Forelimb muscle (tissue), 1 donor: ENCODE results near the gene SRP68. TPM values are rescaled to one million over a fixed set of nuclear protein-coding genes. Genes with fewer than 3 reads are reported as not detected.
"Not testable (repeated sequence)": the region's sequence is repeated elsewhere in the genome, so short reads cannot be mapped to it uniquely, and the experiment has no call there.

Experiments
- DNase-seq: peaks from one replicate; pipeline ENCODE4 v3.0.0-alpha.2; 2013; ENCODE audit warnings: low read depth
- polyA plus RNA-seq: library from polyadenylated mRNA; unstranded; fragments of 120-200 nt; gene quantifications from one replicate; pipeline ENCODE4 v1.2.1, GENCODE V29; 2013; ENCODE audit not compliant: insufficient read length

SRP68 gene
- polyA plus RNA-seq, 1 donor: 82.4 TPM

DNA sequence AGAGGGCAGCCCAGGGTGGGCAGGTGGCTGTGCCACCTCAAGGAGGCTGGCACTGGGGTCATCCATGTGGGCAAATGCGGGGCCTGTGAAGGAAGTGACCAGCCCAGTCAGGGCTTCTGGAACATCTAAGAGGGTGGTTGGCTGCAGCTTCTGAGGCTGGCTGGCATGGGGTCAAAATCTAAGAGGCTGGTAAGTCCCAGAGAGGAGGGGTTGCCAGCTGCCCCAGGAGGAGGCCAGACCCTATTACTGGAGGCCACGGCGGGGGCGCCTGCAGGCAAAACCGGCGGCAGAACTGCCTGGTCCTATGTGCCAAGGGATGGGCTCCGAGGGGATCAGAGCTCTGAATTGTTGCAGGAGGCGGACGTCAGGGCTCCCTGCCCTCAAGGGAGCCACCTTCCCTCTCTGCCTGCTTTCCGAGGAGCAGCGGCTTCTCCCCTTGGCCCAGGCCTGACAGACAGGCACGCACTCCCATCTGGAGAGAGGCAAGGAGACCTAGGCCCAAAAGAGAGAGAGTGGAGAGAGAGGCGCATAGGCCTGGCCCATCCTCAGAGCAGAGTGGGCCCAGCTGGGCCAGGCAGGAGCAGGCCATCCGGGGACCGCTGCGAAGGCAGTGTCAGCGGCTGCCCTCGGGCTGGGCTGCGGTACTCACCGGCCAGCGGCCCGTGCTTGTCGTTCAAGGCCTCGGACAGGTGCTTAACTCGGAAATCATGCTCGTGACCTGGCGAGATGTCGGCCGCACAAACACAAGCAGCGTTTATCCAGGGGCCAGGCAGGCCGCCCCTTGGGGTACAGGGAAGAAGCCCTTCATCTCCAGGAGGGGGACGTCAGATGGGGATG, 17.6 kb upstream of the SRP68 start:
- no peak for DNase-seq

DNA sequence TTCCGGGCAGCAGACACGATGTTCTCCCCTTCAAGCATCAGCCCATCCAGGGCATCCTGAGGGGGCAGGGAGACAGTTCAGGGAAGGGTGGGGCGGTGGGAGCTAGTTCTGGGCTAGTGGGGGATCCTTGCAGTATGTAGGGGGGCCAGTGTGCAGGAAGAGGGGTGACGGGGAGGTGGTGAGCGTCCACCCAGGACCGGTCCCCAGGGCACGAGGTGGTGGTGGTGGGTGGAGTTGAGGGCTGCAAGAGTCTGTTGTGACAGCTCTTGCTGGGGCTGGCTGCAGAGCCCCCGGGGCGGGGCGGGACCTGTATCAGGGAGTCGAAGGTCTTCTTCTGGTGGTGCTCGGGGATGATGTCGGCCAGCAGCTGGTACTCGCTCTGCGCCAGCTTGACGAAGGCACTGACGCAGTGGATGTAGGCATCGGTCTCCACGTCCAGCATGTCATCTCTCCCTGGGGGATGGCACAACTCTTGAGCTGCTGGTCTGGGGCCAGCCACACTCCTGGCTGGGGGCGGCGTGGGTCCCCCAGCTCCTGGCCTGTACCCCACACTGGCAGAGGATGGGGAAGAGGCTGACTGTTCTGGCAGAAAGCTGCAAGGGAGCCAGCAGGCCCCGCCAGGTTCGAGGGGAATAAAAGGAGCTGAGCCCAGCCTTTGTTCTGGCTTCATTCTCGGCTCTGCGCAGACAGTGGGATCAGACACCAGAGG, 16.7 kb upstream of the SRP68 start:
- DNase-seq: no peak

DNA sequence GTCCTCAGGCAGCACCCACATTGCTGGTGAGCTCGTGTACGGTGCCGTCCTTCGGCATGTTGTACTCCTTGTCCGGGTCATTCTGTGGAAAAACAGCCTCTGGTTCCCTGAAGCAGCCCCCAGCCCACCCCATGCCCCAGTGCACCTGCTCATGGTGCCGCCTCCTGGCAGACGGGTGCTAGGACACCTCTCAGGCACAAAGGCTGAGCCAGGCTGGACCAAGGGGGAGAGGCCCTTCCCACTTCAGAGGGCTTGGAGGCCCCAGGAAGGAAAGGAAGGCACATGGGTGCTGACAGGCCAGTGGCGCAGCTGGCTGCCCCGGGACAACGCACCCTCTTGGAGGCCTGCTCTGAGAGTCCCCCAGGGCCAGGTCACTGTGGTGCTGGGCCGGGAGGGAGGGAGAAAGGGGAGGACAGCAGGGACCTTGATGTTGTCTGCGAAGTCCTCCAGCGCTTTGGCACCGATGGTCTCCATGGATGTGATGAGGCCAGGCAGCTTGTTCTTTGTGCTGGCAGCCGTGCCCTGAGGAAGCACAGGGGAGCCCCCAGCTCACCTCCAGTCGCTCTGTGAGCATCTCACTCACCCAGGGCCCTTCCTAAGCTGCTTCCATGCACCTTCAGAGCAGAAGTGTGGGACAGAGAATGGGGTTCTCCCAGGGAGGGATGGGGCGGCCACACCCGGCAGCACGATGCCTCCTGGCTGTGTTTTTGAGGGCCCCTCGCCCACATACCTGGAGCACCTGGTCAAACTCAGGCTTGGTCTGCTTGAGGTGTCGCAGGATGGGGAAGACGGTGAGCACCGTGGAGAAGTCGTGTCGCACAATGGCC, 15.9 kb upstream of the SRP68 start:
- no peak for DNase-seq

DNA sequence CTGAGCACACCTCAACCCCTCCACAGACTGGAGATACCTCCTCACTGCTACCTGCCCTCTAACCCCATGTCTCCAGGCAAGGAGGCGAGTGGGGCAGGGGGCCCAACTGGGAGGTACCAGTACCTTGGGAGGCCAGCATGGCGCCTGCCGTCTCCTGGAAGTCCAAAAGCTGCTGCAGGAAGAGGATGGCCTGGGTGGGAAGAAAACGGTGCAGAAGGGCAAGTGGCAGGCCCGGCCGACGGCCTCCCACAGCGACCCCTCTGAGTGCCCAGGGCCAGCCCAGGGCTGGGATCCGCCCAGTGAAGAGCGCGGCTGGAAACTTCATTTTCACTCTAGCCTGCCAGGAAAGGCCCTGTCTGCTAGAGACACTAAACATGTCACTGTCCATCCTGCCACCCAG, 15.2 kb upstream of the SRP68 start:
- DNase-seq: no peak

DNA sequence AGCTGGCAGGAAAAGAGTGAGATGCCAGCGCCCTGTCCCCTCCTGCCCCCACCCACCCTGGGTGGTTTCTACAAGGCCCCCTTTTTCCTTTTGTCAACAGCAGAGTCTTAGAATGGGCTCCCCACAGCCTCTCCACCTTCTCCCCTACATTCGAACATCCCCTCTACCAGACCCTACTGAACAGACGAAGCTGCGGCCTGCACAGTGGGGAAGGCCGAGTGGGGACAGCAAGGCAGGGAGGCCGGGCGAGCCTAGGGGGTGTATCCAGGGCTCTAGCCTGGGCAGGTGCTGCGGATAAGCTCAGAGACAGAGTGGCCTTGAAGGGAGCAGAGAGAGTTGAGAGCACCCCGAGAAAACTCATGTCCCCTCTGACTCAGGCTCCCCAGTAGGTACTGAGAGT, 14.1 kb upstream of the SRP68 start:
- DNase-seq: no peak

DNA sequence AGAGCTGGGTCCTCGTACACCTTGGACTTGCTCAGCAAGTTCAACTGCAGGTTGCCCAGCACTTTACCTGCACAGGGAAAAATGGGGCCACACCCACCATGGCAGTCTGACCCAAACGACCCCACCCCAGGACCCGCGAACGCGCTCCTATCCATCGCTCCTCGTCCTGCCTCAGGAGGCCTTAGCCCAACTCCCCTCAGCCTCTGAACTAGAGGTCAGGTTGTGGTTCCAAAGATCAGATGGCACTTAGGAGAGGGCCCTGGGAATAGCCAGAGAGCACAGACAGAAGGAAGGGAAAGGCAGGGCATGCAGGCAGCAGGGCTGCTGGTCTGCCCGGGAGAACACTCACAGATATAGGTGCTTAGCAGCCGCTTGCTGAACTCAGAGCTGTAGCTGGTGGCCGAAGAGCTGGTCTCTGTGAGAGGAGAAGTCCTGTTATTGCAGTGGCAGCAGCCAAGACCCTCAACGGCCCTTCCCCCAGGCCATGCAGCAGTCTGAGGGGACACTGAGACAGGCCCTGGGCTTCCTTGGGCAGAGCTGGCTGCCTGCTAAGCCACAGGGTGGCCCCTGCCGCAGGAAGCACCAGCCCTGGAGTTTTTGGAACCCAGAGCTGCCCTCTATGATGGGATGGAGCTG, 13.5 kb upstream of the SRP68 start:
- DNase-seq: no peak

DNA sequence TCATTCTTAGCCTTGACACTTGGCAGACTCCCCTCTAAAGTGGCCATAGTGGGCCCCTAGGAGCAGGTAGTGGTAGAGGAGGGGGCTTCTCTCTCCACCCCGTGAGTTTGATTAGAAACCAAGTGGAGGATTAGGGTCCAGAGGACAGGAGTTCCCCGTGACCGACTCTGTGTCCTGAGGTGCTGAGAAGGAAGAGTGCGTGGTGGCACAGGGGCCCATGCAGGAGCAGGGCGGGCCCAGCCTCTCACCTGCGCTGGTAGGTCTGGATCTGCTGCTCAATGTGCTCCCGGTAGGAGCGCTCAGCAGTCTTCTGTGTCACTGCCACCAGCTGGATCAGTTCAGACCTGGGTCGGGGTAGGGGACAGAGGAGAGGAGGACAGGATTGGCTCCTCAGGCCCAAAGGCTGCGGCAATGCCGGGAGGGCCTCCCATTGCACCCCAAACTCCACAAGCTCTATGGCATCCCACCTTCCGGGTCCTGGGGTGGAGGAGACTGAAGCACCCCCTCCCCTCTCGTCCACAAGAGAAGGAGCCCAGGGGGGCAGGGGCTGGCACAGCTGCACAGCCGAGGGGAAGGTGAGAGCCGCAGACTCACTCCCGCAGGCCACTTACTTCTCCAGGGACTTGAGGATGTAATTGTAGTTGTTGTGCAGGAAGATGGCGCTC, 12.9 kb upstream of the SRP68 start:
- no peak for DNase-seq

DNA sequence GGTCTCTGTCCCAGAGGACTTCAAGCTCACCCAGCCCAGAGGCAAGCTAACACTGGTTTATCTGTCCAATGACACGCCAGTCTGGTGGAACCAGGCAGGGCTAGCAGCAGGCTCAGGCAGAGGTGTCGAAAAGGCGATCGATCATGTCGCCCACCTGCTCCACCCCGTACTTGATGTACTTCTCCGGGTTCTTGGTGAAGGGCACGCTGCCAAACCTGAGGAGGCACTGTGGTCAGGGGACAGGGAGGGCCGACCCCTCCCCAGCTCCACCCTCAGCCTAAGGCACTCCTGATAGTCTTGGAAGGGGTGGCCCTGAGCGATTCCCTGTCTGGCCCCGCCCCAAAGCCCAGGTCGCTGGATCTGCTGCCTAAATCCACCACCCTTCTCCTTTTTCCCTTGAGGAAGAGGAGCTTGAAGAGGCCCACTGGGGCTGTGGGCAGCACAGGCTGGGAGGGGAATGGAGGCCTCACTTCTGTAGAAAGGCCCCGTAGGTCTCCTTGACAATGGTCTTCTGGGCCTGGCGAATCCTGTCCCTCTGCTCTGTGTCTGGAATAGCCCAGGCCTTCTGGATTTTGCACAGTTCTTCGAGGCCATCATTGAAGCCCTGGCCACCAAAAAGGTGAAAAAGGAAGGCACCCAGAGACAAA, 11.3 kb upstream of the SRP68 start:
- DNase-seq: no peak

DNA sequence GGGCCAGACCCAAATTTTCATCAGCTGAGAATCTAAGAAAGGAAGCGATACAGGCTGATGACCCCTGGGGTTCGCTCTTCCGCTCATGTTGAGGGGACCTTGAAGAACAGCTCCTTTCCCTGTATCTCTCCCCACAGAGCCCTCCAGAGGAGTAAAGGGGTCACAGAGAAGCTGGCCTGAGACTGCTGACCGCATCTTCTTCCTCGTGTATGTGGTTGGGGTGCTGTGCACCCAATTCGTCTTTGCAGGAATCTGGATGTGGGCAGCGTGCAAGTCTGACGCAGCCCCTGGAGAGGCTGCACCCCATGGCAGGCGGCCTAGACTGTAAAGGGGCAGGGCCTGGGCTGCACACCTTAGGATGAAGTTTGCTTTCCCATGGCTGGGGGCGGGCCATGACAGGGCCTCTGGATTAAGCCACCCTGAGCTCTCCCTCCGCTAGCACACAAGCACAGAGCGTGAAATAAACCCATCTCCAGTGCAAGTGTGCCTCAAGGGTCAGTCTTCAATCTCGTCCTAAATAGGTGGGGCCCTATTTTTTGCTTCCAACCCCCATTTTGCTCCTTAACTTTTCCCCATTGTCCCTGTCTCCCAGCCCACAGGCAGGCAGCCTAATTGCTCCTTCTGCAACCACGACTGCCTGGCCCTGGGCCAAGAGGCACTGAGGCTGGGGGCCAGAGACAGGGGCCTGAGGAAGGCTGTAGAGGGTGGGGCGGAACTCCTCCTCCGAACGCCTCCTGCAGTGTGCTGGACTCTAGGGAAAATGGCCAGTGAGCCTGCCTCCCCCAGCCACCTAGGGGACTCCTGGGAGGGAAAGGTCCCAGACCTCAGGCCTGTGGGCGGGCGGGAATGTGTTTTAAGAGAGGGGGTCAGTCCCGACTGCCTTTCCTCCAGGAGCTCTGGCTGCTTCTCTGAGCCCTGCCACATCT, 10.3 kb upstream of the SRP68 start:
- no peak for DNase-seq

DNA sequence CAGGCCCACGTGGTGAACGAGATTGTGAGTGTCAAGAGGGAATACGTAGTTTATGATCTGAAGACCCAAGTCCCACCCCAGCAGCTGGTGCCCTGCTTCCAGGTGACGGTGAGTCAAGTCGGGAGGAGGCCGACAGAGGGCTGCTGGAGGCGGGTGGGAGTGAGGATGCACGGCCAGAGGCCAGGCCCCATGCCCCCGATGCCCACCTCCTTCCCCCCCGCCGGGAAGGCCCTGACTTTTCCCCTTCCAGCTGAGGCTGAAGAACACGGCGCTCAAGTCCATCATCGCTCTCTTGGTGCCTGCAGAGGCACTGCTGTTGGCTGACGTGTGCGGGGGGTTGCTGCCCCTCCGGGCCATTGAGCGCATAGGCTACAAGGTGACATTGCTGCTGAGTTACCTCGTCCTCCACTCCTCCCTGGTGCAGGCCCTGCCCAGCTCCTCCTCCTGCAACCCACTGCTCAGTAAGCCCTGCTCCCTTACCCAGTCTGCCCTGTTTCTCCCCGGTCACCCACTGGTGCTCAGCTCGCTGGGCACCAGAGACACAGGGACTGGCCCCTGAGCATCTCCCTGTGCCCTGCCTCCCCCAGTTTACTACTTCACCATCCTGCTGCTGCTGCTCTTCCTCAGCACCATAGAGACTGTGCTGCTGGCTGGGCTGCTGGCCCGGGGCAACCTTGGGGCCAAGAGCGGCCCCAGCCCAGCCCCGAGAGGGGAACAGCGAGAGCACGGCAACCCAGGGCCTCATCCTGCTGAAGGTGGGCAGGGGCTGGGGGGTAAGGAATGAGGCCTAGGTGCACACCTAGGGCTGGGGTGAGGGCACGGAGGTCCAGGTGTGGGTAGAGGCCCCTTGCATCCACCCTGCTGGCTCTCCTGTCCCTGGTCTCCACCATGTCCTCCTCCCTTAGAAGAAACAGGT, 9.2 kb upstream of the SRP68 start:
- DNase-seq: no peak

DNA sequence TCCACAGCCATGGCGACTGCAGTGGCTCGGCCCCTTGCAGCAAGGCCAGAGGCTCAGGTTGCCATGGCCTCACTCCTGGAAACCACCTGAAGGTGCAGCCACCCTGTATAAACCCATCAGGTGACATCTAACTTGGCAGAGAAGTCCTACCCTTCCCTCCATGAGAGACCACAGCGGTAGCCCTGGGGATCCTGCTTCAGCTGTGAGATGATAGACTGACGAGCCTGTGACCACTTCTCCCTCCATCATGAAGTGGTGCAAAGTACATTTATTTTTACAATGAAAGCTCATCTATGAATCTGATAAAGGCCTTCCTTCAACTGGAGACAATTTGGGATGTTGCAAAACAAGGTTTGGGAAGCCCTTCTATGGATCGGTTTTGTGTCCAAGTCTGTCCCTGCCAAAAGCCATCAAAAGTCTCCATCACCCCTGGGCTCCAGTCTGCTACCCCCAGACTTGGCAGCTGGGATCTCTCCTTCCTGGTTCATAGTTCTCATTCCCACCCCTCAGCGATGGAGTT, 8.5 kb upstream of the SRP68 start:
- no peak for DNase-seq

DNA sequence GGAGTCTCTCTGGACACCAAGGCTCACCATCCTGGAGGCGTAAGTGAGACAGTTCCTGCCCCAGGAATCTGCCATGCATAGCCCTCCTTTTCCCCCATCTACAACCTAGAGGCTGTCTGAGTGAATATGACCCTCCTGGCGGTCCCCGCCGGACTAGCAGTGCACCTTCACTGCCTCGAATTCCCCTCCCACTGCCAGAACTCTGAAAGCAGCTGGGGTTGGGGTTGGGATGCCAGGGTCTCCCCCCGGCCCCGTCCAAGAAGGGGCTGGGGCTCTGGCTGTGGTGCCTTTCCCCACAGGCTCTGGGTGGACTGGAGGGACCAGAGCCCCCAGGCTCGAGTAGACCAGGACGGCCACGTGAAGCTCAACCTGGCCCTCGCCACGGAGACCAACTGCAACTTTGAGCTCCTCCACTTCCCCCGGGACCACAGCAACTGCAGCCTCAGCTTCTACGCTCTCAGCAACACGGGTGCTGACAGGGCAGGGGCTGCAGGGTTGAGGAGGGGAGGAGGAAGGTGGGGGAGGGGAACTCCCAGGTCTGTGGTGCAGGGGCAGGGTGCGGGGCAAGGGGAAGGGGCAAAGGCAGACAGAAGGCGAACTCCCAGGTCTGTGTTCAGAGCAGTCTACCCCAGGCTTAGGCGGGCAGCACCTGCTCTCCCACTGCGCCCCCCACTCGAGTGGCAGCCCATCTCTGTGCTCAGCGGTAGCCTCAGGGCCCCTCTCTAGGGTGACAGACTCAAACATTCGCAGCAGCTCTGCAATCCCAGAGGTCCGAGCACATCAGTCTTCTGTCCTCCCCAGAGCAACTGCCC, 7.8 kb upstream of the SRP68 start:
- no peak for DNase-seq

DNA sequence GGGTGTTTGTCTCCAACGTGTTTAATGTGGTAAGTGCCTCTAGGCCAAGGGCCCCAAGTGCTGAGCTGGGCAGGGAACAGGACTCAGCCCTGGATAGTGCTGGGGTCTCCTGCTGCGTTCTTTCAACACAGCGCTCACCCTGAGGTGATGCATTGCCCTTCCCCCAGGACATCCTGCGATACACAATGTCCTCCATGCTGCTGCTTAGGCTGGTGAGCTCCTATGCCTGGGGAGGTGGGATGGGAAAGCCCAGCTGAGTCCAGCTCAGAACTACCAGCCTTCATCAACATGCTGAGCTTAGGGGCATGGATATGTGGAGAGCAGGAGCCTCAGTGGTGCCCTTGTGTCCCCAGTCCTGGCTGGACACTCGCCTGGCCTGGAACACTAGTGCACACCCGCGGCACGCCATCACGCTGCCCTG, 7.2 kb upstream of the SRP68 start:
- no peak for DNase-seq

DNA sequence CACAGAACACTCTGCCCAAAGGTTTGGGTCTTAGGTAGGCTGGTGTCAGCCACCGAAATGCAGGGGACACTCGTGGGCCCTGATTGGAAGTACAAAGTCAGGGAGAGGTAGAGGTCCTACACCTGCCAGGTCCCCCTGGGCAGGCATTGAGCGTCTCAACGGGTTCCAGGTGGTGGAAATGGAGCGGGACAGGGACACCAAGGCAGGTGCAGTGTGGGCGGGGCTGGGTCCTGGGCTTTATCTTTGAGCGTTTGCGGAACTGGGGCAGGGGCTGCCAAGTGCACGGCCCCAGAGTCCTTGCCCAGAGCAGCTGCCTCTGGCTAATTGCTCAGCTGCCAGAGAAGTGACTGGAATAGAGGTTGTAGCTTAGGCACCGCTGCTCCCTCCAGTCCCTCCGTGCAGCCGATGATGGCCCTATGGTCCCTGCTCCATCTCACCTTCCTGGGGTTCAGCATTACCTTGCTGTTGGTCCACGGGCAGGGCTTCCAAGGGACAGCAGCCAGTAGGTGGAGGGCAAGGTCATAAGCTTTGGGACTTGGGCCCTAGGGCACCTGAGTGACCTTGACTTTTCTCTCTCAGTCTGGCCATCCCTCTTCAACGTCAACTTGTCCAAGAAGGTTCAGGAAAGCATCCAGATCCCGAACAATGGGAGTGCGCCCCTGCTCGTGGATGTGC, 6.7 kb upstream of the SRP68 start, which contains the start of gene ZACN:
Gene ZACN, plus strand, starts transcription at position 323 of the 675 bp plus-strand sequence. Its CDS starts 83 bp downstream, at position 406.
- no peak for DNase-seq

DNA sequence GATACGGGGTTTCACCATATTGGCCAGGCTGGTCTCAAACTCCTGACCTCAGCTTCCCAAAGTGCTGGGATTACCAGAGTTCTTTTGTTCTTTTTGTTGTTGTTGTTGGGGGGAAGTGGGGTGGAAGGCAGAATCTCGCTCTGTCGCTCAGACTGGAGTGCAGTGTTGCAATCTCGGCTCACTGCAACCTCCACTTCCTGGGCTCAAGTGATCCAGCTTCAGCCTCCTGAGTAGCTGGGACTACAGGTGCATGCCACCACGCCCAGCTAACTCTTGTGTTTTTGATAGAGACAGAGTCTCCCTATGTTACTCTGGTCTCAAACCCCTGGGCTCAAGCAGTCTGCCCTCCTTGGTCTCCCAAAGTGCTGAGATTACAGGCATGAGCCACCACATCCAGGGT, 6.1 kb upstream of the SRP68 start:
- DNase-seq: not testable (repeated sequence)

DNA sequence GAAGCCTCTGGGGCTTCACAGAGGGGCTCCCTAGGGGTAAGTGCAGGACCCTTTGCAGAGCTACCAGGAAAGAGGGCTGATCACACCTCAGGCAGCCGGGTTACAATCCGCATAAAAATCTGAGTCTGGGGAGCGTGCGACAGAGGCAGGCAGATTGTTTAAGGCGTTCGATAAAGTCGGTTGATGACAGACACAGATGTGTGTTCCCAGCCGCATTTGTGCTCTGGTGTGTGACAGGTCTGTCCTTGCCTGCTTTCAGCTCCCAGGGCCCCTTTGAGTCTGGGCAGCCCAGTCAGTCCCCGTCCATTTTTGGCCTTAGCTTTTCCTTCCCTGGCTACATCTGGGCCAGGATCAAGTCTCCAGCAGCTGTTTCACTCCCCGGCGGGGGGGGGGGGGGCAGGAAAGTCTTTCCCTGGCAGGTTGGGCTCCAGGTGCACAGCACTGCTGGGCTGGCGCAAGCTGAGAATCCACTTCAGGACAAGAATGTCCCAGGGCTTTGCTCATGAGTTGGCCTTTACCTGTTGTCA, 5.3 kb upstream of the SRP68 start:
- no peak for DNase-seq
